NCI-H2227 treated with DMSO at 0.1 percent for 48 hours (cell line): Measurements from ENCODE around the gene GOLPH3L.
"Not testable (repeated sequence)": the region's sequence is repeated elsewhere in the genome, so short reads cannot be mapped to it uniquely, and the experiment has no call there.

Experiments used
- DNase-seq: peaks from one replicate; lab custom pipeline; 2025; lab: John Stamatoyannopoulos, UW

The GOLPH3L gene

DNA sequence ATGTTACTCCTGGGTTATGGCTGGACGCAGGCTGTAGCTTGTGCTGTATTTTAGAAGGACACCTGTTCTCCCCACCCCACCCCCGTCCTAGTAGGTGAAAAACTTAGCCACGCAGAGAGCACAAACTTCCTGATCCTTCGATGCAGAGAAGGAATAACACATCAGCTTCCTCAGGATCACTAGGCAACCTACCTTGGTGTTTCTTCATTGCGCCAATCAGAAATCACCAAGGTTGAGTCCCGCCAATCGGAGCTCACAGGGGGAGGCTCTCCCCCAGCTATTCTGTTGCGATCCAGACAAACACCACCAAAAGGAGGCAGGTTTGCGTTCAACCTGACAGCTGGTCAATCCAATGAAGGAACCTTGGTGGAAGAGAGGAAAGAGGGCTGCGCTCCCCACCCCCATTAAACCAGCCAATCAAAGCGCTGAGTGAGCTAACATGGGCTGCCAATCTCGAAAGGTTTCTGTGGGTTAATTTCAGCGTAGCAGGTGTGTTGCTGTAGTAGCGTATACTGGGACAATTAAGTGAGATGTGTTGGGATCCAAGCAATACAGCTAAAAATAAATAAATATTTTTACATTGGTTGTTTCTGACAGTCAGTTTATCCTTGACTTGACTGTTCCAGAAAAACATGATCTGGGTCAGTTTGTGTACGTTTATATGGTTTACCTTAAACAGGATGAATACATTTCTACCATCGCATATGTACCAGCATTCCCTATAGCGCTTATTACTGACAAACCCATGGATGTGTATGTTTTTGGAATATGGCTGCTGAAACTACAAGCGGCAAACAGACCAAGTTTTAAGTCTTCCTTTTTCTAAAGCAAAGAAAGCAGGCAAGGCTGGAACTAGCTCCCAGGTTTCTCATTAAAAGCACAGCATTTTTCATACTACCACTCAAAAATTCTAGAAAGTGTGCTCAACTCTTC, at the start of gene GOLPH3L:
Gene GOLPH3L, minus strand, starts transcription at position 160 of the 933 bp plus-strand sequence. CDS start 2,316 bp downstream, outside the sequence.
- DNase-seq = peak; percentile 98

- DNase-seq = no peak
These were observed 33.3 kb upstream of the GOLPH3L start for GRCh38 chr1:150730130-150730721.

DNA sequence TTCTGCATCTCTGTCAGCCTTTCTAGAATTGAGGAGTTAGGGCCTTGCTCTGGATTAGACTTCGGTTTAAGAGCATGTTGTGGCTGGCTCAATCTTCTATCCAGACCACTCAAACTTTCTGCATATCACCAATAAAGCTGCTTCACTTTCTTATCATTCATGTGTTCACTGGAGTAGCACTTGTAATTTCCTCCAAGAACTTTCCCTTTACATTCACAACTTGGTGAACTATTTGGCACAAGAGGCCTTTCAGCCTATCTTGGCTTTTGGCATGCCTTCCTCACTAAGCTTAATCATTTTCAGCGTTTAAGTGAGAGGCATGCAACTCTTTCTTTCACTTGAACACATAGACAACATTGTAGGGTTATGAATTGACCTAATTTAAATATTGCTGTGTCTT, 27.4 kb upstream of the GOLPH3L start:
- no peak for DNase-seq

DNA sequence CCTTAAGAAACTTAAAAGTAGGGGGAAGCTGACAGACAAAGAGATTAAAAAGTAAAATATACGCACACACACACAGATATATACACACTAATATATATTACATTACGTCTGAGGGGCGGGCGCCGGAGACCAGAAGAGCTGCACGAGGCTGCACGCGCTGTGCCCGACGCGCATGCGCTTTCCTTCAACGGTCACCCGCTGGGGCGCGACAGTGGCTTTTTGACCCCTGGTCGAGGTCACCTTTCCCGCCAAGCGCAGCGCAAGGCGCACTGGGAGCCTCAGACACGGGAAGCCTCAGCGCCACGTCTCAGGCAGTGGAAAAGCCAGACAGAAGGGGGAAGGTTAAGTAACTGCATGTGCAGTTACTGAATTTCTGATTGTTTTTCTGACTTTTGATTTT, 23.7 kb upstream of the GOLPH3L start, which contains the start of gene HORMAD1:
Gene HORMAD1, minus strand, starts transcription at position 193 of the 400 bp plus-strand sequence. CDS start 1,390 bp downstream, outside the sequence.
- no peak for DNase-seq

DNA sequence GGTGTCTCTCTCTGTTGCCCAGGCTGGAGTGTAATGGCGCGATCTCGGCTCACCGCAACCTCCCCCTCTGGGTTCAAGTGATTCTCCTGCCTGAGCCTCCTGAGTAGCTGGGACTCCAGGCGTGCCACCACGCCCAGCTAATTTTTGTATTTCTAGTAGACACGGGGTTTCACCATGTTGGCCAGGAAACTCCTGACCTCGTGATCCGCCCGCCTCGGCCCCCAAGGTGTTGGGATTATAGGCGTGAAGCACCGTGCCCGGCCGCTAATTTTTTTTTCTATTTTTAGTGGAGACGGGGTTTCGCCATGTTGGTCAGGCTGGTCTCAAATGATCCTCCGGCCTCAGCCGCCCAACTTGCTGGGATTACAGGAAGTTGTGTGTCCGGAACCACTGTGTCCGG, 23.1 kb upstream of the GOLPH3L start:
- DNase-seq = no peak

DNA sequence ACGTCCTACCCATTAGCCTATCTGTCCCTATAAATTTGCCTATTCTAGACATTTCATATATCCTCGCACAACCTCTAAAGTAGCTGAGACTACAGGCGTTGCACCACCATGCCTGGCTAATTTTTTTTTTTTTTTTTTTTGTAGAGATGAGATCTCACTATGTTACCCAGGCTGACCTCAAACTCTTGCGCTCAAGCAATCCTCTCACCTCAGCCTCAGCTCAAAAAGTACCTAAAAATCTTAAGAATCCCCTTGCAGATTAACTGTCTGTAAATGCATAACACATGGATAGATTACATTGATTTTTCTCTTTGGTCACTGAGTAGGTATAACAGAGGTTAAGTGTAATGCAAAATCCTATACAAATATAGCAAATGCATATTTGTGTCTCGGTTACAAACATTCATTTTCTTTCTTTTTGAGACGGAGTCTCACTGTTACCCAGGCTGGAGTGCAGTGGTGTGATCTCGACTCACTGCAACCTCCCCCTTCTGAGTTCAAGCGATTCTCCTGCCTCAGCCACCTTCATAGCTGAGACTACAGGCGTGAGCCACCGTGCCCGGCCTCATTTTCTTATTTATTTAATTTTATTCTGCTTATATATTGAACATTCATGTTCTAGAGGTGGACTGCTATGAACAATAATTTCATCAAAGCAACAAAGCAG, 21.4 kb upstream of the GOLPH3L start:
- DNase-seq = no peak

DNA sequence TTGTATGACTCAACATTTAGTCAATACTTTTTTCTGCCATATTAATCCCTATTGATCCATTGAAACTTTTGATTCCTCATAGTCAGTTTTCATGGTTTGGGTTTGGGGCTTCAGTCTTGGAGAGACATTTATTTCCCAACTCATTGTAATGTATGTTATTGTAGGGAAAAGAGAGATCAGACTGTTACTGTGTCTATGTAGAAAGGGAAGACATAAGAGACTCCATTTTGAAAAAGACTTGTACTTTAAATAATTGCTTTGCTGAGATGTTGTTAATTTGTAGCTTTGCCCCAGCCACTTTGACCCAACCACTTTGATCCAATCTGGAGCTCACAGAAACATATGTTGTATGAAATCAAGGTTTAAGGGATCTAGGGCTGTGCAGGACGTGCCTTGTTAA, 12.1 kb upstream of the GOLPH3L start:
- DNase-seq = not testable (repeated sequence)

DNA sequence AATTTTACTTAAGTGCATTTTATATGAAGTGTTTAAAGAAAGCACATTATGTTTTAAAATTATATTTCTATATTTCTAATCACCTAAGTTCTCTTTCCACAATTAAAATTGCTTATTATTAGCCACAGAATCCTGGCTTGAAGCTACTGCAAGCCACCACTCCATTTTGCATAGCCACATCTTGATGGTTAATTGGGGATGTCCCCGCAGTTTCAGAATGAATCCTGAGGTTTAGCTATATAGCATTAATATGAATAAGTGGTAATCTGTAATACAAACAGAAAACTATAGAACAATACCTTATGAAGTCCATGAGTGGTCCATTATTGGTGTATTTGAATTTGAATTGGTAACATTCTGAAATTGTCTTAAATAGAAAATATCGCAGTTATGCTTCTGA, 11.6 kb upstream of the GOLPH3L start:
- no peak for DNase-seq

- DNase-seq = no peak
These were observed 9.1 kb upstream of the GOLPH3L start for GRCh38 chr1:150706091-150706490.

- no peak for DNase-seq
These were observed 6.5 kb upstream of the GOLPH3L start for GRCh38 chr1:150703427-150703826.

- no peak for DNase-seq
These were observed 364 bp downstream of the GOLPH3L start for GRCh38 chr1:150696590-150696989.

DNA sequence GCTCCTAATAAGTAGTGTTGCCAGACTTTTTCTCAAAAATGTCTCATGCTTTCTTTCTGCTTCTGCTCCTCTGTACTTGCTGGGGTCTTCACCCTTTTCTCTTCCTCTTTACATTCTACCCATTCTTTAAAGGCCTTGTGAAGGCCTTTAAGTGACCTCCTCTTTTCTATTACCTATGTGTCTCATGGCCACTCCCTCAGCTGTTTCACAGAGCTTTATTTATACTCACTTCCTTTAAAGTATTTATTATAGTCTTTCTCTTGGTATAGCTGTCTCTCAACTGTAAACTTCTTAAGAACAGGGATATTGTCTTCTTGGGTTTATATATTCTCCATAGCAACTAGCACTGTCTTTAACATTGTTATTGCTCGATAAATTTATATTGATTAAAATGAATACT, 792 bp downstream of the GOLPH3L start:
- DNase-seq = no peak

GRCh38 chr1:150695561-150695960, 1.4 kb downstream of the GOLPH3L start:
- no peak for DNase-seq

- no peak for DNase-seq
These were observed 4.2 kb downstream of the GOLPH3L start for GRCh38 chr1:150692720-150693119.

DNA sequence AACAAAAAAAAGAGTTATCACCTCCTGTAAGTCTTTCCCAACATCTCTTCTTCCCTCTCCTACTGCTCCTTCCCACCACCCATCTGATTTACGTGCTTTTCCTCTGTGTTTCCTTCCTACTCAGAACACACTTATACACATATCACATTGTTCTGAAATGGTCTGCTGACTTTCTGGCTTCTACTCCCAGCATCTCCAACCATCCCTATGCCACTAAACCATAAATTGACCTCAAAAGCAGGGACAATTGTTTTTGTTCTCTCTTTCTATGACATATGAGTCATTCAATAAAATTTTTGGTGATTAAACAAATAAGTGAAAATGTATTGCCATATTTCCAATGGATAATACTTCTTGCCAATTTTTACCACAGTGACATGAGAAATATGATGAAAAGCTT, 8.2 kb downstream of the GOLPH3L start:
- DNase-seq = no peak

- DNase-seq = no peak
These were observed 10.7 kb downstream of the GOLPH3L start for GRCh38 chr1:150686275-150686674.

DNA sequence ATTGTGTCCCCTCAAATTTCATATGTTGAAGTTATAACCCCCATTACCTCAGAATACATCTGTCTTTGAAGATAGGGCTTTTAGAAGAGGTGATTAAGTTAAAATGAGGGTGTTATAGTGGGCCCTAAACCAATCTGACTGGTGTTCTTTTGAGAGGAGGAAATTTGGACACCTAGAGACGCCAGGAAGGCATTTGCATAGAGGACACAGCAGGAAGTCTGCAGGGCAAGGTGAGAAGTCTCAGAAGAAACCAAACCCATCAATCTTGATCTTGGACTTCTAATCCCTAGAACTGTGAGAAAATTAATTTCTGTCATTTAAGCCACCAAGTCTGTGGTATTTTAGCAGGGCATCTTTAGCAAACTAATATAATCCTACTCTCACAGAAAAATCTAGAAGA, 13.0 kb downstream of the GOLPH3L start:
- DNase-seq = no peak

- DNase-seq = no peak
These were observed 18.0 kb downstream of the GOLPH3L start for GRCh38 chr1:150678988-150679387.

DNA sequence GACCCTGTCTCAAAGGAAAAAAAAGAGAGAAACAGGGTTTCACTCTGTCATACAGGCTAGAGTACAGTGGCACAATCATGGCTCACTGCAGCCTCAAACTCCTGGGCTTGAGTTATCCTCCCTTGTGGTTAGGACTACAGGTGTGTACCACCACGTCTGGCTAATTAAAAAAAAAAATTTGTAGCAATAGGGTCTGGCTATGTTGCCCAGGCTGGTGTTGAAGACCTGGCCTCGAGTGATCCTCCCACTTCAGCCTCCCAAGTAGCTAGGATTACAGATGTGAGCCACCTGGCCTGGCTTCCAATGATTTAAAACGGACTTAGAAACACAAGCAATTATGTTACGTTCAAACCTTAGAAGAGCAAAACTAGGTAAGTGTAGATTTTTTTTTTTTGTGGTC, 22.1 kb downstream of the GOLPH3L start:
- no peak for DNase-seq

GRCh38 chr1:150663321-150663720, 33.6 kb downstream of the GOLPH3L start:
- DNase-seq = no peak

DNA sequence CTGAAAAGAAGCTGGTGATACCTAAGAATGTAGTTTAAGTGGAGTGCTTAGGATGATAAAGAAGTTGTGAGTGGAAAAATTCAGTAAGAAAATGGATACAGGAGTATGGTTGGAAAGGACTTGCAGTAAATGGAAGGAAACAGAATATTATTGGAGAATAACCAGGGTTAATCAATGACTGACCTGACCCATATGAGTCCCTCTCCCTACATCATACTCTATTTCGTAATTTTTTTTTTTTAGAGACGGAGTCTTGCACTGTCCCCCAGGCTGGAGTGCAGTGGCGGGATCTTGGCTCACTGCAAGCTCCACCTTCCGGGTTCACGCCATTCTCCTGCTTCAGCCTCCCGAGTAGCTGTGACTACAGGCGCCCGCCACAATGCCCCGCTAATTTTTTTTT, 34.1 kb downstream of the GOLPH3L start:
- no peak for DNase-seq

- DNase-seq = no peak
These were observed 35.8 kb downstream of the GOLPH3L start for GRCh38 chr1:150661156-150661555.

DNA sequence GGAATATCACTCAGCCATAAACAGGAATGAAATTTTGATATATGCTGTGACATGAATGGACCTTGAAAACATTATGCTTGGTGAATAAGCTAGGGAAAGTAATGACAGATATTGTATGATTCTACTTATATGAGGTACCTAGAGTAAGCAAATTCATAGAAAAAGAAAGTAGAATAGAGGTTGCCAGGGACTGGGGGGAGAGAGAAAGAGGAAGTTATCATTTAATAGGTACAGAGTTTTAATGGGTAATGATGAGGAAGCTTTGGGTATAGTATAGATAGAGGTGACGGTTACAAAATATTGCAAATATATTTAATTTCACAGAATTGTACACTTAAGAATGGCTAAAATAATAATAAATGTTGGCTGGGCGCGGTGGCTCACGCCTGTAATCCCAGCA, 36.4 kb downstream of the GOLPH3L start:
- no peak for DNase-seq
